HCEC 1CT (cell line): ENCODE data around the gene CUBN.
A peak's percentile ranks its signal among the peaks of the same experiment; 100 is the strongest.

Experiments
- DNase-seq: peaks from one replicate; pipeline ENCODE4 v3.0.0-alpha.2; 2017

Gene CUBN

GRCh38 chr10:16905320-16905719 lies 224.3 kb downstream of the CUBN start:
- DNase-seq, result no peak

DNA sequence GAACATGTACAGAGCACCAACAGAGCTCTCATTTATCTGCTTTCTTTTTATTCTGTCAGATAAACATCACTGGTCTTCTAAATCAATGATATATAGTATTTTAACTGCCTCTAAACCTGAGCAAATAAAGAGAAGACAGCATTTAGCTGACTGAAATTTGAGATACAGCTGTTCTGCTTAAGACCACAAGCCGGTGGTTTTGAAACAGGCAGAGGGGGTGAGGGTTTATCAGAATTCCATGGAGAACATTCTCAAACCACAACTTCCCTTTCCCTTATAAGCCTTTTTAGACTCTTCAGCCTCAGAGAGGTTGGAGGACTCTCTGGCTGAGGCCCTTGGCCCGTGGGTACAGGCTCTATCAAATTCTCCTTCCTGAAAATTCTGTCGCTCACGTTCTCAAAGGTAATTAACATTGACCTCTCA lies 225.0 kb downstream of the CUBN start:
- peak; percentile 19 for DNase-seq

GRCh38 chr10:16904049-16904448 lies 225.6 kb downstream of the CUBN start:
- DNase-seq, result no peak

- no peak for DNase-seq
Observed at GRCh38 chr10:16902606-16903005, 227.0 kb downstream of the CUBN start.

GRCh38 chr10:16901106-16901505 lies 228.5 kb downstream of the CUBN start:
- DNase-seq, result no peak

DNA sequence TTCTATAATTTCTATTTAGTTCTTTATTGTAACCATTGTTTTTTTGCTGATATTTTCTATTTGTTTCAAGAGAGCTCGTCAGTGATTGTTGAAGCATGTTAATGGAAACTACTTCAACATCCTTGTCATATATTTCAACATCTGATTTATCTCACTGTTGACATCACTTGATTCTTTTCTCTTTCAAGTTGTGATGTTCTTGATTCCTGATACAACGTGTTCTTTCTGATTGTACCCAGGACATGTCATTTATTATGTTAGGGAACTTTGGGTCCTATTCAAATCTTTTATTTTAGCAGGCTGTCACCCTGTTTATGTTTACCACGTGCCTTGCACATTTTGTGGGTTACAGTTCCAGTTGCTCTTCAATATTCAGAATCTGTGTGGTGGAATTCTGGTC lies 232.6 kb downstream of the CUBN start:
- DNase-seq, result no peak

GRCh38 chr10:16894821-16895220 lies 234.8 kb downstream of the CUBN start:
- DNase-seq, result no peak

GRCh38 chr10:16893664-16894063 lies 235.9 kb downstream of the CUBN start:
- DNase-seq, result no peak

GRCh38 chr10:16891375-16892313 lies 238.0 kb downstream of the CUBN start:
- peak; percentile 97 for DNase-seq

- no peak for DNase-seq
Observed at GRCh38 chr10:16890691-16891090, 238.9 kb downstream of the CUBN start.

- DNase-seq, result peak; percentile 89
Observed at GRCh38 chr10:16887565-16887964, 242.0 kb downstream of the CUBN start.

GRCh38 chr10:16886031-16886430 lies 243.6 kb downstream of the CUBN start:
- DNase-seq, result peak; percentile 36

- DNase-seq, result no peak
Observed at GRCh38 chr10:16884497-16884896, 245.1 kb downstream of the CUBN start.

DNA sequence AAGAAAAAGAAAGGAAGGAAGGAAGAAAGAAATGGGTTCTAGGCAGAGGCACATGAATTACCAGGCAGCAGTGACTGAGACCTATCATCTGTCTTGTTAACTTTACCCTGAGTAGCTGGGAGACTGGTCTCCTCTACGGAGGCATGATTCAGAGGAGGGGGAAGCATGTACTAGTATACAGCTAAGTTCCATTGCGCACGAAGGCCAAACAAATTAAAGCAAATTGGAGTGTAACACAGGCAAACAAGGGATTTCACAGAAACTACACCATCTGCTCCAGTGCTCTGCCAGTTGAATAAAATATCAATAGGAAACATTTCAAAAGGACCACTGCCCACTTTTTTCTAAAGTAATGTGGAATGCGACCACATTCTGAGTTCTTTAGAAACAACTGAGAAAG lies 246.5 kb downstream of the CUBN start:
- DNase-seq, result no peak

GRCh38 chr10:16870331-16870730 lies 259.3 kb downstream of the CUBN start:
- no peak for DNase-seq

- DNase-seq, result no peak
Observed at GRCh38 chr10:16867990-16868389, 261.6 kb downstream of the CUBN start.

DNA sequence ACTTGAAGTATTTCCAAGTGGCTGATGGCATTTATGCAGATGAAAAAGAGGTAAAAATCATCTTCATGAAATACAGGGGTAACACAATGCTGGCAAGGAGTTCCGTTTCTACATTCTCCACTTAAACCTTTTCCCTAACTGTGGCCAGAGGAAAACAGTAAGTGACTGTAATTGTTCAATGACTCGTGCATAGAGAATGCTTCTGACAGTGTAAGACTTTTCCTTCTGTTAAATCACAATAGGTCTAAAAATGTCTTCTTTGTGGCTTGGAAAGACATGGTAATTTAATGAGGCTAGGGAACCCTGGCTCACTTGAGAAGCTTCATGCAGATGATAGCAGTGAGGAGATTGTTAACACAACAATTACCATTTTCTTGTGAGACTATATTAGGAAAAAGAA lies 262.1 kb downstream of the CUBN start:
- peak; percentile 36 for DNase-seq

GRCh38 chr10:16866541-16867275 lies 262.9 kb downstream of the CUBN start:
- DNase-seq, result no peak

DNA sequence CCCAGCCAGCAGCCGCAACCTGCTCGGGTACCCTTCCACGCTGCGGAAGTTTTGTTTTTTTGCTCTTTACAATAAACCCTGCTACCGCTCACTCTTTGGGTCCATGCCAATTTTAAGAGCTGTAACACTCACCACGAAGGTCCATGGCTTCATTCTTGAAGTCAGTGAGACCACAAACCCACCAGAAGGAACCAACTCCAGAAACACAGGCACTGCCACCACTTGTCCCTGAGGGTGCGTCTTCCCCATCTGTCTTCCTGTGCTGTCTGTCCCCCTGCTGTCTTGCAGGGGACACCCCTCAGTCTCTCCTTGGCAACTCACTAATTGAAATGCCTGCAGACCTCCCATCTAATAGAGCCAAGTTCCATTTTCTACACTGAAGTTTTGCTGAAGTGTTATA lies 263.8 kb downstream of the CUBN start:
- no peak for DNase-seq

DNA sequence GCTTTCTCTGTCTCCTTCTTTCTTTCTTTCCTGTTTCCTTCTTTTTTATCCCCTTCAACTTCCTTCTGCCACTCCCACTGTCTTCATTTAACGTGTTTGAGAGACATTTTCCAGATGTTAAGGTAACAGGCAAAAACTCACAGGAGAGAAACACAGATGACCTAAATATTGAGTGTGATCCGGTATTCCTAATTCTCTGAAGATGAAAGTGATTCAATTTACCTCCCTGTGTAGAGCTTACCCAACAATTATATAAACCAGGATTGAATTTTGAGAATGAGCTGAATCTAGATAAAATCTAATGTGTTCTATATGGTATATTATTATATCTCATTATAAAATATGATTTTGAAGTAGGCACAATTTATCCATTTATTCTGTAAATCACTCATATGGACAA lies 265.8 kb downstream of the CUBN start:
- DNase-seq, result no peak

- DNase-seq, result no peak
Observed at GRCh38 chr10:16857419-16857818, 272.2 kb downstream of the CUBN start.

DNA sequence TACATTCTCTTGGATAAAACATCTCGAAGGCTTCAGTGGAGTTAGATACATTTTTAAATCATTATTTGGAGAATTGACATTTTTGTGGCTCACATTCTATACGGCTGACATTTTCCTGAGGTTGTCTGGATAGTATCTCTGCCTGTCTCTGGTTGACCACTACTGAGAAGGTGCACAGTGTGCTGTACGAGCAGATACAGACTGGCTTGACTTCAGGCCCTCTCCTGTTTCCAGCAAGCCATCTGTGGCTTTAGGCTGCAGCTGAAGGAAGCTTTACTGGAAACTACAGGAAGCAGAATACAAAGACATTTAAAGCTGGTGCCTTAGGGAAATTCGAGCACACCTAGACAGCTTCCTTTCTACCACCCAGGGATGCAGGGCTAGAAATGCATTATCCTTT lies 273.0 kb downstream of the CUBN start:
- DNase-seq, result no peak

- no peak for DNase-seq
Observed at GRCh38 chr10:16856092-16856491, 273.5 kb downstream of the CUBN start.

DNA sequence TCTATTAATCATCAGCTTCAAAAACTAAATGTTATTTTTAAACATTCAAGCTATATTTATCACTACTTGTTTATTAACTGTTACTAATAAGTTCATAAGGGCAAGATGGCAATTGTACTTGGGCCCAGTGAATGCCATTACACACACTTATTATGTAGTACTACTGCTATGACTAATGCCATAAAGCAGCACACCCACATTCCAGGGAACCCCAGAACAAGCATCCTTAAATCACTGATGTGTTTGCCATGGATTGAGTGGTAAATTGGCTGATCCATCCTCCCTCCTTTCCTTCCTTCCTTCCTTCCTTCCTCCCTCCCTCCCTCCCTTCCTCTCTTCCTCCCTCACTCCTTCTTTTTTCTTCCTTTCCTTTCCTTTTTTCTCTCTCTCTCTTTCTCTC lies 275.0 kb downstream of the CUBN start:
- DNase-seq, result peak; percentile 78
